ENCODE results near the gene DAW1. TPM values are rescaled to one million over a fixed set of nuclear protein-coding genes. Genes with fewer than 3 reads are reported as not detected.

DAW1 gene
- total RNA-seq, 4 donors from 2014 or later = 0.22 to 0.68 TPM; not detected in 2

DNA sequence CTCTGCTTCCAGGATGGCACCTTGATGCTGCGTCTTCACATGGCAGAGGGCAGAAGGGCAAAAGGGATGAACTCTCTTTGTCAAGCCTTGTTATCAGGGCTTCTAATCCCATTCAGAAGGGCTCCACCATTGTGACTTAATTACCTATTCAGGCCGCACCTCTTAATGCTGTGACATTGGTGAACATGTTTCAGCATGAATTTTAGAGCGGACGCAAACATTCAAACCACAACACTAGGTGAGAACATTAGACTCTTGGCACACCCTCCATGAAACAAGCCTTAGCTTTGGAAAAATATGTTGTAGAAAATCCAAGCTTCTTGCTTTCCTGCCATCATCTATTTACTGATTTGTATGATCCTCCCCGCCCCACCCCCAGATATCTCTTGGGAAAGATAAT is 17.9 kb downstream of the DAW1 start:
- TF ChIP-seq, protein P1, sequence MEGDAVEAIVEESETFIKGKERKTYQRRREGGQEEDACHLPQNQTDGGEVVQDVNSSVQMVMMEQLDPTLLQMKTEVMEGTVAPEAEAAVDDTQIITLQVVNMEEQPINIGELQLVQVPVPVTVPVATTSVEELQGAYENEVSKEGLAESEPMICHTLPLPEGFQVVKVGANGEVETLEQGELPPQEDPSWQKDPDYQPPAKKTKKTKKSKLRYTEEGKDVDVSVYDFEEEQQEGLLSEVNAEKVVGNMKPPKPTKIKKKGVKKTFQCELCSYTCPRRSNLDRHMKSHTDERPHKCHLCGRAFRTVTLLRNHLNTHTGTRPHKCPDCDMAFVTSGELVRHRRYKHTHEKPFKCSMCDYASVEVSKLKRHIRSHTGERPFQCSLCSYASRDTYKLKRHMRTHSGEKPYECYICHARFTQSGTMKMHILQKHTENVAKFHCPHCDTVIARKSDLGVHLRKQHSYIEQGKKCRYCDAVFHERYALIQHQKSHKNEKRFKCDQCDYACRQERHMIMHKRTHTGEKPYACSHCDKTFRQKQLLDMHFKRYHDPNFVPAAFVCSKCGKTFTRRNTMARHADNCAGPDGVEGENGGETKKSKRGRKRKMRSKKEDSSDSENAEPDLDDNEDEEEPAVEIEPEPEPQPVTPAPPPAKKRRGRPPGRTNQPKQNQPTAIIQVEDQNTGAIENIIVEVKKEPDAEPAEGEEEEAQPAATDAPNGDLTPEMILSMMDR (IDR thresholded peaks at IDR 0.05; ENCODE audit: low read depth) = no peak

DNA sequence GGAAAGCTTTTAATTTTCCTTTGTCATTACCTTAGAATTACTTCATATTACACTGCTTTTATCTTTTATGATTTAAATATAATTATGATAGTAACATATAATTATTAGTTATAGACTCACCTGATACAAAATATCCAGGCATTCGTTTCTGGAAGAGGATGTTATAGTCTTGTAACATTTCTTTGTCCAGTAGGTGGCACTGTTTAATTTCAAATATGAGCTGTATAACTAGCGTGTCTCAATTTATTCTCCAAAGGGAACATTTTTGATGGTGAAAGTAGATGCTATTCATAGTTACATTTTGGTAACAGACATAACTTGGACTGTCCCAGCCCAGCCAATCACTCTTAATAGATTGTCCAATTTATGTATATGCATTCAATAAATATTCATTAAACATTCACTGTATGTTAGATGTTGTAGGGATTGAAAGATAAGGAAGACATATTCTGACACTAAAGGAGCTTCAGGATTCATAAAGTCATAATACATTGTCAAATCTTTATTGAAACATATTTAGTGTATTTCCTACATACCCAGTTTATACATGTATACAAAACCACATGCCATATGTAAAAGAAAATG is 19.2 kb downstream of the DAW1 start:
- TF ChIP-seq, protein P1 (IDR thresholded peaks at IDR 0.05; ENCODE audit: low read depth) = no peak

DNA sequence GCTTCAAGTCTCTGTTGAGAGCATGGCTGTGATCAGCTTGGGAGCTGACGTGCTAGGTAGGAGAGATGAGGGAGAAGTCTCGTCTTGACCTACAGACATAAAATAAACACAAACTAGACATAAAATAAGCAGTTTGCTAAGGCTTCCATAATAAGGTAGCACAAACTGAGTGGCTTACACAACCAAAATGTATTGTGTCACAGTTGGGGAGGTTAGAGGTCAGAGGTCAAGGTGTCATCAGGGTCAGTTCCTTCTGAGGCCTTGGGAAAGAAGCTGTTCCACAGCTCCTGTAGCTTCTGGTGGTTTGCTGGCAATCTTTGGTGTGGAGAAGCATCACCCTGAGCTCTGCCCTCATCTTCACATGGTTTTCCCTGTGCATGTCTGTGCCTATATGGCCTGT is 20.2 kb downstream of the DAW1 start:
- TF ChIP-seq, protein P1 (IDR thresholded peaks at IDR 0.05; ENCODE audit: low read depth) = no peak

DNA sequence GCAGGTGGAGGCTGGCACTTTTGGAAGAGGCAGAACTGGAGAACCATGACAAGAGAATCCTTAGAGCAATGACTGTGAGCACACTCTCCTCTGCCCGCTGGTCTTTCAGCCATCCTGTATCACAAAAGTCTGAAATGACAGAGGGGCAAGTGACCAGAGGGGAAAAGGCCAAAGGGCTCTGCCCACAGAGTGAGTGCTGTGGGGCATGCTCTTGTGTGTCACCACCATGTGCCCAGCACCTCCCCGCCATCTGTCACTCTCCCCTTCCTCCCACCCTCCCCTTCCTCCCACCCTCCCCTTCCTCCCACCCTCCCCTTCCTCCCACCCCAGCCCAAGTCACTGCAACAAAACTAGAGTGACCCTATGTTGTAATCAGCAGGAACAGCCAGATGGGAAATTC is 31.9 kb downstream of the DAW1 start:
- TF ChIP-seq, protein P1 (IDR thresholded peaks at IDR 0.05; ENCODE audit: low read depth) = no peak

DNA sequence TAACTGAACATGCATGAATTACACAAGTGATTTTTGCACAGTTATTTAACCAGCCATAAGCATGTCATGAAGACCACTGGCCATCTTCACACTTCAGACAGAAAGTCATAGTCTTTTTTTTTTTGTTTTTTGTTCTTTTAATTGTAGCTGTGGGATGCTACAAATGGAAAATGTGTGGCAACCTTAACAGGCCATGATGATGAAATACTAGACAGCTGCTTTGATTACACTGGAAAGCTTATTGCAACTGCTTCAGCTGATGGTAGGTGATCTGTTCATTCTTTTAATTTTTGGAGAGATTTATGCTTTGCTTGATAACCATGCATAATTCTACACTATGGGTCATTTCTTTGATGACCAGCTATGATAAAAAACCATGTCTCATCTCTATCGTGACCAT is 35.6 kb downstream of the DAW1 start:
- TF ChIP-seq, protein P1 (IDR thresholded peaks at IDR 0.05; ENCODE audit: low read depth) = no peak

DNA sequence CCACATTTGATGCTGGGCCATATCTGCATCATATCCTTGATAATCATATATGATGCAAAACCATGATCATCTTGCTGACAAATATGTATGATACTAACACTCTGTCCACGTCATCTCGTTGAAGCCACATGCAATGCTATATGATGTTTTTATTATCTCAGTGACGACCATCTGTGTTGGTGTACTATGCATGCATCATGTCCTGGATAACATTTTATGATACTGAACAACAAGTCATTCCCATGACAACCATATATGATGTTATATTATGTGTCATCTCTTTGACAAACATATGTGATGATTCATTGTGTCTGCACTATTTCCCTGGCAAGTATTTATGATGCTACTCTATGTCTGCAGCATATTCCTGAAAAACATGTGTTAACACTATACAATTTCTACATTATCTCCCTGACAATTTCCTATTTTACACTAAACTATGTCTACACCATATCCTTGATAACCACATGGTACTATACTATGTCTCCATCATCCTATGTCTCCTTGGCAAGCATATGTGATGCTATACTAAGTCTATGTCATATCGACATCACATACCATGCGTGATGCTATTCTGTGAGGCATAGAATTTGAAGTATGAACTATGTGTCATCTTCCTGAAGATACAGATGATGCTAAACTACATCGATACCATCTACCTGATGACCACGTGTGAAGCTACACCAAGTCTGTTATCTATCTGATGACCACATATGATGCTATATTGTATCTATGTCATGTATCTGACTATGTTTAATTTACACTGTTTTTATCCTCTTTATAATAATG is 37.0 kb downstream of the DAW1 start:
- TF ChIP-seq, protein P1 (IDR thresholded peaks at IDR 0.05; ENCODE audit: low read depth) = no peak

DNA sequence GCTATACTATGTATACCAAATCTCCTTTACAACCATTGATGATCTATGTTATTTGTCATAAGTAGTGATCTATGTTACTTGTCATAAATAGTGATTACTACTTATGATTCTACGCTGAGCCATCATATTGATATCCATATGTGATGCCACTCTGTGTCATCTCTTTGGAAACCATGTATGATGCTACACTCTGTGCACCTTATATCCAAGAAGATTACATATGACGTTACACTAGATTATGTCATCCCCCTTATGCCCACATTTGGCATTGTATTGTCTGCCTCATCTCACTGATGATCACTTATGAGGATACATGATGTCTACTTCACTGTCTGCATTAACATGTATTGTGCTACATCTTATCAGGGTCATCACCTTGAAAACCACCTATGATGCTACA is 42.9 kb downstream of the DAW1 start:
- TF ChIP-seq, protein P1 (IDR thresholded peaks at IDR 0.05; ENCODE audit: low read depth) = no peak

Measured in subcutaneous adipose tissue (tissue), 4 donors.